AG09319 (cell line): ENCODE results near the gene AFDN.

Source experiments
- DNase-seq: peaks from one replicate; pipeline ENCODE4 v3.0.0-alpha.2; 2010; ENCODE audit warnings: low read depth; ENCODE audit errors: extremely low read depth
- TF ChIP-seq, protein P1 (sequence below): IDR thresholded peaks from 2 replicates; pipeline ENCODE4 v1.5.1; 2011; ENCODE audit warnings: low read depth, mild to moderate bottlenecking, inconsistent platforms, low read length, moderate library complexity

Gene AFDN

DNA sequence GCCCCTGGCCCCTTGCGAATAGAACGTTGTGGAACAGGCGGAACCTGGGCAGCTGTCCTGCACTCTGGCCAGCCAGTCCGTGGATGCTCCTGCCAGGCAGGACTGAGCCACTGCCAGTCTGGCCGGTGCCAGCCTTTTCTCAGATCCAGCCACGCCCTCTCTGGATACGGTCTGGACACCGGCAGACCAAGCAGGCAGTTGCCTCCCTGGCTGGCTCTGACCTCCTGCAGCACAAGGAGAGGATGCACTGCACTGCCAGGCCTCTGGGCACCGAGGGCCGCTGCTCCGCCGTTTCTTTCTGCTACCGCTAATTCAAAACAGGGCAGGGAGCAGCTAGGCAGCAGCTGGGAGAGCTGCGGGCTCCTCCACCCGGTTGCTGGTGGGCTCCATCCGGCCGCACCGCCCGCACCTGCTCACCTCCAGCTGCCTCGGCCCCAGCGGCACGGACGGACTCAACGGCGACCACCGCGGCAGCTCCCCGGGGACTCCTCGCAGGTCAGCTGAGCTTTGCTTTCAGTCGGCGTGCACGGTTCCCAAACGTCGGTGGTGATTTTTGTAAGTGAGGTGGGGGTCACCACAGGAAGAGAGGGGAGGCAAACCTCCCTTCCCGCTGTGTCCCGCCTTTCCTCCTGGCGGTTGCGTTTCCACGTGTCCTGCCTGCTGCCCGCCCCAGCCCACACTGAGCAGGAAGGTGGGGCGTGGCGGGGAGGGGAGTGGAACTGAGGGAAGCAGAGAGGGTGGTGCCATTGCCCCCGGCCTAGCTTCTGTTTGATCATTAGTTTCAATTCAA lies 30.3 kb upstream of the AFDN start:
- TF ChIP-seq, protein P1, sequence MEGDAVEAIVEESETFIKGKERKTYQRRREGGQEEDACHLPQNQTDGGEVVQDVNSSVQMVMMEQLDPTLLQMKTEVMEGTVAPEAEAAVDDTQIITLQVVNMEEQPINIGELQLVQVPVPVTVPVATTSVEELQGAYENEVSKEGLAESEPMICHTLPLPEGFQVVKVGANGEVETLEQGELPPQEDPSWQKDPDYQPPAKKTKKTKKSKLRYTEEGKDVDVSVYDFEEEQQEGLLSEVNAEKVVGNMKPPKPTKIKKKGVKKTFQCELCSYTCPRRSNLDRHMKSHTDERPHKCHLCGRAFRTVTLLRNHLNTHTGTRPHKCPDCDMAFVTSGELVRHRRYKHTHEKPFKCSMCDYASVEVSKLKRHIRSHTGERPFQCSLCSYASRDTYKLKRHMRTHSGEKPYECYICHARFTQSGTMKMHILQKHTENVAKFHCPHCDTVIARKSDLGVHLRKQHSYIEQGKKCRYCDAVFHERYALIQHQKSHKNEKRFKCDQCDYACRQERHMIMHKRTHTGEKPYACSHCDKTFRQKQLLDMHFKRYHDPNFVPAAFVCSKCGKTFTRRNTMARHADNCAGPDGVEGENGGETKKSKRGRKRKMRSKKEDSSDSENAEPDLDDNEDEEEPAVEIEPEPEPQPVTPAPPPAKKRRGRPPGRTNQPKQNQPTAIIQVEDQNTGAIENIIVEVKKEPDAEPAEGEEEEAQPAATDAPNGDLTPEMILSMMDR, result no peak
- DNase-seq, result no peak

DNA sequence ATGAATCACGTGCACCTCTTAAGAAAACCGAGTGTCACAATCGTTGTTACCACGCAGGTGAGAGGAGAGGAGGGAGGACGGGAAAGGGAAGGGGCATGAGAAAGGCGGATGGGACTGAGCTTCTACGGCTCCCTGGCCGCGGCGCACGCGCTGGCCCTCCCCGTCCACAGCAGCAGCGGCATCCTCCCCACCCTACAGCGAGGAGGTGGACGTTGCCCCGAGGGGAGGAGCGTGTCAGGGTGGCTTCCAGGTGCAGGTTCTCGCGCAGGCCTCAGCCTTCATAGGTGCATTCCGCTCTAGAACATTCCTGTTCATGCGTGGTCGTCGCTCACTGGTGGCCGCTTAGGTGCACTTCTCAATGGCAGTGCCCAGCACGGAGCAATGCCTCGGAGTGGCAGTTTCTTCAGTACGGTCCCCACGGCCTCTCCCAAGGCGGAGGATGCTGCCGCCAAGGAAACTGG lies 29.7 kb upstream of the AFDN start:
- TF ChIP-seq, protein P1, result no peak
- no peak for DNase-seq

DNA sequence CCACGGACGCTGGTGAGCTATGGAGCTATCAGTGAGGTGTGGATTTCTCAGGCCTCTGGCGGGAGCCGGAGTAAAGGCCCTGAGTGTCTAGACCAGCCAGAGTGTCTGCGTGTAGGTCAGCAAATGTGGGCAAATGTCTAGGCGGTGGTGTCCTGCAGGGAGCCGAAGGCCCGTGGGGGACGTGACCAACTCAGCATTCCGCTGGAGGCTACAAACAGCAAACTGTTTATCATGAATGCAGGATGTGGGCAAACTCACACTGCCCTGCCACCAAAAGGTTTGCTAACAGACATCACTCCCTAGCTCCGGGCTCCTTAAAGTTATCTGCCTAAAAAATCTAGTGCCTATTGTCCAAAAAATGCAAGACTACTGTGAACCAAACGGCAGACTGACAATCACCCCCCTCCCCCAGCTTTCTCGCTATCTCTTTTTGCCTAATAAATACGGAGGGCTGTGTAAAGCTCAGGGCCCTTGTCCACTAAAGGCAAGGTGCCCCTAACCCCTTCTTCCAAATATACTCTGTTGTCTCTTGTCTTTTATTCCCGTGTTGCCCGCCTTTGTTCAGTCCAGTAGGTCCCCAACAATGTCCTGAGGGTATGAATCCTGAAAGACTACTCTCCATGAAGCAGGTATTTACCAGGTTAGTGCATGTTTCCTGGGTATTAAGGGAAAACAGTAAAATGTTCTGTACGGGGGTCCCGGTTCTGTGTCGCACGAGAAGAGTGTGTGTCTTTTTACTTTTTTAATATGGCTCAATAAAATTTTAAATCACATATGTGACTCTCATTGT lies 29.0 kb upstream of the AFDN start:
- TF ChIP-seq, protein P1, result no peak
- no peak for DNase-seq

DNA sequence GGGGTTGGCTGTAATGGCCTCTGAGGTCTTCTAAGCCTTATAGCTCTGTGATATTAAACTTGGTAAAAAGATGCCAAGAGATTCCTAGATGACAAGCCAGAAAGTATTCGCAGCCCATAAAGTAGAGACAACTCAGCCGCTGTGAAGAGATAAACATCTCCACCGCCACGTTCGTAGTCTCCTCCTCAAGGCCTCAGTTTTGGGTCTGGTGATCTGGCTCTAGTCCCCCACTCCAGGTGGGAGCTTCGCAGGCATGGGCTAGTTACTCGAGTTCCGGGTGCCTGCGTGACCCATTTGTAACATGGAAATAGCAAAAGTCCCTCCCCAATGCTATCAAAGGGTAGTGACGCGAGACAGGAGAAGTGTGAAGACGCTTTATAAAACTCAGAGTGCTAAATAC lies 28.3 kb upstream of the AFDN start:
- no peak for DNase-seq
- TF ChIP-seq, protein P1, result no peak

DNA sequence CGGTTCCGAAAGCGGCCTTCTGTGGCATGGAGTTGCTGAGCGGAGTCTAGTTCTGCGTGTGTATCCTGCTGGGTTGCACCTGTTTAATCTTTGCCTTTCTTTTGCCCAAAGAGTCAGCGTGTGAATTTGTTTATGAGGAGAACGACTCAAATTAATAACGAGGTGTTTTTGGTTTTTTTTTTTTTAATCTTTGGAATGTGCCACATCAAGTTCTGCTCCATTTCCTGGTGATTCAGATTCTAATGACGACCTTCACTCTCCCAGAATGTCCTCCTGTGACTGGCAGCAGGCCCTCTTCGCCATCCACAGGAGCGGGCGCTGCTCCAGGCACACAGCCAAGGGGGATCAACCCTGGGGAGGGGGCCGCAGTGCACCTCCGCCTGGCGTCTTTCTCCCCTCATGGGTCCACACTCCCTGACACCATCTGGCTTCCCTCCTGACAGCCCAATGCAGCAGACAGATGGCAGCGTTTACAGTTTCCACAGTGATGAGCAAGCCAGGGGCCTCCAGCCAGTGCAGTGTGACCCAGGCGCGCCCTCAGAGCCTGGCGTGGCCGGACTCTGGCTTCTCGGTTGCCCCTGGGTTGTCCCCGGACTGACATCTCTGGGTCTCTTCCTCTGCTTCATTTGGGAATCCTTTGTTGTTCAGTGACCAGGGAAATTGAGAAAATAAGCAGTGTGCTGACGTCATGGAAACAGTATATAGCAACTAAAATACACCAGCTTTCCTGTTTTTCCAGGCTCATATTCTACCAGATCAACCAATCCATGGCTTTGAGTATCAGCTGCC lies 27.5 kb upstream of the AFDN start:
- no peak for DNase-seq
- TF ChIP-seq, protein P1, result no peak

DNA sequence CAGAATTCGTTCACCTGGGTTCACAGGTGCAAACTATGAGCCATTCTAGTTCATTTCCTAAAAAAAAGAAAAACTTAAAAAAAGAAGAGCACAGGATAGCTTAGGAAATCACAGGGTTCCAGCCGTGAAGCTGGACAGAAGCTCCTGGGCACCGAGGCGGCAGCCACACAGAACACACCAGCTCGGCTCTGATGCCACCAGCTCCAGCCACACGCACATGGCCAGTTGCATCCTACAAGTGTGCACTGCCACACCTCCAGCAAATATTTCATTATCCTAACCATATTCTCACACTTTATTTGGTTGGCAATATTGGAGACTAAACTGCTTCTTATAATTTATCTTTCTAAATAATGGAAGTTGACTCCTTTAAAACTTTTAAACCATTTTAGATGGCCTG lies 26.2 kb upstream of the AFDN start:
- TF ChIP-seq, protein P1, result no peak
- no peak for DNase-seq
